H9 (cell line): ENCODE measurements around the gene RMI1. TPM values are rescaled to one million over a fixed set of nuclear protein-coding genes. Genes with fewer than 3 reads are reported as not detected.

ENCODE experiments used
- DNase-seq: peaks from one replicate; pipeline ENCODE4 v3.0.0-alpha.2; 2017
- H2AFZ ChIP-seq: one replicate; pipeline ENCODE4 v1.6.1; 2013; ENCODE audit warnings: mild to moderate bottlenecking, low read length, control low read depth, moderate library complexity
- H2AK5ac ChIP-seq: 2 replicates; pipeline ENCODE4 v1.6.1; 2013; ENCODE audit warnings: low read length, control low read depth, mixed read lengths; ENCODE audit not compliant: insufficient read length
- H2BK120ac ChIP-seq: one replicate; pipeline ENCODE4 v1.6.1; 2013; ENCODE audit warnings: low read depth, mild to moderate bottlenecking, low read length, control low read depth, inconsistent platforms; ENCODE audit not compliant: poor library complexity, severe bottlenecking
- H2BK12ac ChIP-seq: 2 replicates; pipeline ENCODE4 v1.6.1; 2013; ENCODE audit warnings: low read length, control low read depth, mixed read lengths, low read depth; ENCODE audit not compliant: insufficient read length
- H2BK15ac ChIP-seq: 2 replicates; pipeline ENCODE4 v1.6.1; 2013; ENCODE audit warnings: low read depth, low read length, control low read depth
- H2BK20ac ChIP-seq: one replicate; pipeline ENCODE4 v1.6.1; 2013; ENCODE audit warnings: low read depth, mild to moderate bottlenecking, low read length, control low read depth, inconsistent platforms; ENCODE audit not compliant: poor library complexity, severe bottlenecking
- H2BK5ac ChIP-seq: 2 replicates; pipeline ENCODE4 v1.6.1; 2013; ENCODE audit warnings: low read length, control low read depth, mixed read lengths; ENCODE audit not compliant: insufficient read length
- H3K14ac ChIP-seq: 2 replicates; pipeline ENCODE4 v1.6.1; 2013; ENCODE audit warnings: low read length, control low read depth; ENCODE audit not compliant: insufficient read depth
- H3K18ac ChIP-seq: 2 replicates; pipeline ENCODE4 v1.6.1; 2013; ENCODE audit warnings: low read depth, mild to moderate bottlenecking, mixed read lengths, low read length, control low read depth; ENCODE audit not compliant: insufficient read length
- H3K23ac ChIP-seq: 2 replicates; pipeline ENCODE4 v1.6.1; 2013; ENCODE audit warnings: low read length, control low read depth, mixed read lengths, low read depth; ENCODE audit not compliant: insufficient read length
- H3K23me2 ChIP-seq: 2 replicates; pipeline ENCODE4 v1.6.1; 2013; ENCODE audit warnings: low read depth, mild to moderate bottlenecking, mixed read lengths, low read length, control low read depth; ENCODE audit not compliant: insufficient read length, poor library complexity, severe bottlenecking
- H3K27ac ChIP-seq: 2 replicates; pipeline ENCODE4 v1.5.1; 2013; ENCODE audit warnings: low read length, control low read depth, mixed read lengths, low read depth; ENCODE audit not compliant: insufficient read length
- H3K27me3 ChIP-seq: 2 replicates; pipeline ENCODE4 v1.6.1; 2013; ENCODE audit warnings: low read length, control low read depth, inconsistent platforms; ENCODE audit not compliant: insufficient read depth
- H3K4ac ChIP-seq: 2 replicates; pipeline ENCODE4 v1.6.1; 2013; ENCODE audit warnings: low read depth, mild to moderate bottlenecking, control low read depth, inconsistent platforms, low read length, moderate library complexity
- H3K4me1 ChIP-seq: 2 replicates; pipeline ENCODE4 v1.6.1; 2013; ENCODE audit warnings: low read length, control low read depth, inconsistent platforms; ENCODE audit not compliant: insufficient read depth
- H3K4me2 ChIP-seq: 2 replicates; pipeline ENCODE4 v1.6.1; 2013; ENCODE audit warnings: low read length, control low read depth, mixed read lengths; ENCODE audit not compliant: insufficient read length, insufficient read depth
- H3K56ac ChIP-seq: 2 replicates; pipeline ENCODE4 v1.6.1; 2013; ENCODE audit warnings: low read depth, mild to moderate bottlenecking, mixed read lengths, low read length, control low read depth; ENCODE audit not compliant: insufficient read length
- H3K79me1 ChIP-seq: 2 replicates; pipeline ENCODE4 v1.6.1; 2013; ENCODE audit warnings: low read depth, mild to moderate bottlenecking, moderate library complexity, low read length, control low read depth, inconsistent platforms; ENCODE audit not compliant: insufficient read depth, poor library complexity, severe bottlenecking
- H3K79me2 ChIP-seq: 2 replicates; pipeline ENCODE4 v1.6.1; 2013; ENCODE audit warnings: low read length, control low read depth, inconsistent platforms; ENCODE audit not compliant: insufficient read depth
- H3K9ac ChIP-seq: 2 replicates; pipeline ENCODE4 v1.6.1; 2013; ENCODE audit warnings: low read length, control low read depth, mixed read lengths; ENCODE audit not compliant: insufficient read length; ENCODE audit errors: extremely low read depth
- H3K9me3 ChIP-seq: one replicate; pipeline ENCODE4 v1.6.1; 2013; ENCODE audit warnings: low read depth, low read length, inconsistent platforms; ENCODE audit not compliant: control insufficient read depth
- H3T11ph ChIP-seq: one replicate; pipeline ENCODE4 v1.6.1; 2013; ENCODE audit warnings: mild to moderate bottlenecking, low read length, control low read depth, inconsistent platforms
- H4K20me1 ChIP-seq: one replicate; pipeline ENCODE4 v1.6.1; 2013; ENCODE audit not compliant: control insufficient read depth, insufficient read length, insufficient read depth
- H4K5ac ChIP-seq: 2 replicates; pipeline ENCODE4 v1.6.1; 2013; ENCODE audit warnings: low read depth, mild to moderate bottlenecking, mixed read lengths, low read length, control low read depth; ENCODE audit not compliant: insufficient read length
- H4K8ac ChIP-seq: replicated peaks from 2 replicates; pipeline ENCODE4 v1.6.1; 2013; ENCODE audit warnings: low read length, control low read depth, mixed read lengths, low read depth; ENCODE audit not compliant: insufficient read length
- H4K91ac ChIP-seq: 2 replicates; pipeline ENCODE4 v1.6.1; 2013; ENCODE audit warnings: low read depth, mild to moderate bottlenecking, moderate library complexity, mixed read lengths, low read length, control low read depth; ENCODE audit not compliant: insufficient read length
- H3K27ac Mint-ChIP-seq, 3 experiments: 2 replicates in 2 of 3; 3 replicates in 1 of 3; pipeline ENCODE4 v1.8.0; 2020 to 2021; ENCODE audit warnings: mixed read lengths in 3 of 3, mild to moderate bottlenecking in 1 of 3, moderate library complexity in 1 of 3
- H3K27me3 Mint-ChIP-seq: 2 replicates; pipeline ENCODE4 v1.8.0; 2021; ENCODE audit warnings: low read depth, mild to moderate bottlenecking, moderate library complexity, mixed read lengths
- H3K36me3 Mint-ChIP-seq, 3 experiments: 2 replicates in 2 of 3; 3 replicates in 1 of 3; pipeline ENCODE4 v1.8.0; 2020 to 2021; ENCODE audit warnings: low read depth in 3 of 3, mixed read lengths in 3 of 3; ENCODE audit not compliant: insufficient read depth in 1 of 3
- H3K4me1 Mint-ChIP-seq, 2 experiments: 2 replicates each; pipeline ENCODE4 v1.8.0; 2020; ENCODE audit warnings: mixed read lengths in 2 of 2
- H3K4me3 Mint-ChIP-seq, 2 experiments: 2 replicates in 1 of 2; 3 replicates in 1 of 2; pipeline ENCODE4 v1.8.0; 2020 to 2021; ENCODE audit warnings: mild to moderate bottlenecking in 2 of 2, mixed read lengths in 2 of 2, moderate library complexity in 1 of 2
- H3K9me3 Mint-ChIP-seq, 2 experiments: 2 replicates in 1 of 2; 3 replicates in 1 of 2; pipeline ENCODE4 v1.8.0; 2020; ENCODE audit warnings: mild to moderate bottlenecking in 2 of 2, mixed read lengths in 2 of 2, moderate library complexity in 1 of 2
- WGBS: extraction: QIAGEN DNeasy Blood & Tissue Kit; methylation state at CpG from one replicate; pipeline ENCODE4 v1.1.7; 2013; ENCODE audit warnings: missing lambda C conversion rate, low lambda C conversion rate, mixed read lengths; ENCODE audit not compliant: insufficient read length; ENCODE audit errors: extremely low coverage; 5-methylcytosine and 5-hydroxymethylcytosine counted together
- total RNA-seq: library from RNA; stranded (reverse); gene quantifications from 2 replicates; pipeline ENCODE4 v1.2.1, GENCODE V29; 2021
- TF ChIP-seq, protein P1 (sequence below): fragments of 200-600 bp; sonication (generic); conservative IDR thresholded peaks from 3 replicates; pipeline ENCODE4 v1.8.0; 2021; ENCODE audit warnings: antibody characterized with exemption, mild to moderate bottlenecking

Gene RMI1
- total RNA-seq, 1 experiment from 2014 or later: 22.4 TPM

DNA sequence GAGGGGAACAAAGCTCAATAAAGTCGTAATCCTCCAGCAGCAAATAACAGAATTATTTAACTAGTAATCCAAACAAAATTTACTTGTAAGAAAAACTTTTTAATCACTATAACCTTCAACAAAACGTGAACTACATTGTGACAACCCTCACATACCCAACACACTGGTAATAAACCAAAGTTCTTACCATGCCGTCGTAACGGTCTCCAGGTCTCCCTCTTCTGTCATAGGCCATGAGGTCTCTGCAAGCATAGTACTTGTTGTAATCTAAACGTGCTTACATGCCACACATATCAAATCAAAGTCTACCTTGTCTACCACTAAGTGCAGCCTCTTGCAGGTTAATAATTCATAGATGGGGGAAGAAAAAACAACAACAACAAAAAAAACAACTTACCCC lies 9.1 kb upstream of the RMI1 start:
- no peak overlapping the region for H3K4me3 Mint-ChIP-seq

More for the DNA sequence above, 9.1 kb upstream of the RMI1 start:
- no peaks in the 10 kb centered on the region for H3K27me3 Mint-ChIP-seq
- no peak overlapping the region for H3K4ac ChIP-seq
- no peak overlapping the region for H2BK12ac ChIP-seq
- no peak overlapping the region for H3K27ac ChIP-seq
- H3K9me3 ChIP-seq: no peaks in the 10 kb centered on the region
- H3K56ac ChIP-seq: no peak overlapping the region
- no peak overlapping the region for H2BK5ac ChIP-seq
- no peak overlapping the region for H4K5ac ChIP-seq
- no peaks in the 10 kb centered on the region for H3K27me3 ChIP-seq
- peaks cover 11% of the 10 kb centered on the region for H3K79me1 ChIP-seq
- H3K4me2 ChIP-seq: no peak overlapping the region
- H4K91ac ChIP-seq: no peak overlapping the region
- H2AFZ ChIP-seq: no peak overlapping the region
- H3K9me3 Mint-ChIP-seq: no peaks in the 10 kb centered on the region
- H2BK120ac ChIP-seq: no peak overlapping the region
- peak overlapping the region in 1 of 3 experiments; percentile 77; a peak in 2 of 7 replicates for H3K27ac Mint-ChIP-seq
- no peak overlapping the region for H2BK20ac ChIP-seq
- TF ChIP-seq, protein P1, sequence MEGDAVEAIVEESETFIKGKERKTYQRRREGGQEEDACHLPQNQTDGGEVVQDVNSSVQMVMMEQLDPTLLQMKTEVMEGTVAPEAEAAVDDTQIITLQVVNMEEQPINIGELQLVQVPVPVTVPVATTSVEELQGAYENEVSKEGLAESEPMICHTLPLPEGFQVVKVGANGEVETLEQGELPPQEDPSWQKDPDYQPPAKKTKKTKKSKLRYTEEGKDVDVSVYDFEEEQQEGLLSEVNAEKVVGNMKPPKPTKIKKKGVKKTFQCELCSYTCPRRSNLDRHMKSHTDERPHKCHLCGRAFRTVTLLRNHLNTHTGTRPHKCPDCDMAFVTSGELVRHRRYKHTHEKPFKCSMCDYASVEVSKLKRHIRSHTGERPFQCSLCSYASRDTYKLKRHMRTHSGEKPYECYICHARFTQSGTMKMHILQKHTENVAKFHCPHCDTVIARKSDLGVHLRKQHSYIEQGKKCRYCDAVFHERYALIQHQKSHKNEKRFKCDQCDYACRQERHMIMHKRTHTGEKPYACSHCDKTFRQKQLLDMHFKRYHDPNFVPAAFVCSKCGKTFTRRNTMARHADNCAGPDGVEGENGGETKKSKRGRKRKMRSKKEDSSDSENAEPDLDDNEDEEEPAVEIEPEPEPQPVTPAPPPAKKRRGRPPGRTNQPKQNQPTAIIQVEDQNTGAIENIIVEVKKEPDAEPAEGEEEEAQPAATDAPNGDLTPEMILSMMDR: no peak
- H3K36me3 Mint-ChIP-seq: peaks cover 78 to 98% (median 97%) of the 10 kb centered on the region in 3 experiments
- H3K23ac ChIP-seq: no peak overlapping the region
- H3T11ph ChIP-seq: no peak overlapping the region
- no peak overlapping the region for H3K18ac ChIP-seq
- H4K8ac ChIP-seq: no peak overlapping the region
- no peaks in the 10 kb centered on the region for H4K20me1 ChIP-seq
- H3K9ac ChIP-seq: no peak overlapping the region
- H3K4me1 Mint-ChIP-seq: peaks cover 14% of the 10 kb centered on the region in 2 experiments; a peak in 3 of 4 replicates
- H3K4me1 ChIP-seq: no peaks in the 10 kb centered on the region
- H2AK5ac ChIP-seq: no peak overlapping the region
- no peaks in the 10 kb centered on the region for H3K23me2 ChIP-seq
- H3K14ac ChIP-seq: no peak overlapping the region
- H3K79me2 ChIP-seq: peaks cover 6% of the 10 kb centered on the region
- no peak overlapping the region for H2BK15ac ChIP-seq
- 100% methylated on average over 1 of the region's 6 CpGs for WGBS
- DNase-seq: no peak
